Liver (tissue), 2 donors: ENCODE data around the gene PPP4R1.

Experiments
- CTCF ChIP-seq: fragments of 150-350 bp; IDR thresholded peaks from 2 replicates; pipeline ENCODE4 v1.5.1; 2017; ENCODE audit warnings: improper control_type of control experiment, low read depth, low read length; ENCODE audit not compliant: missing input control
- MAX ChIP-seq: IDR thresholded peaks from 2 replicates; pipeline ENCODE4 v1.6.1; 2016; ENCODE audit warnings: antibody characterized with exemption
- donor health status: healthy.

- no peak for TF ChIP-seq CTCF
- TF ChIP-seq MAX = no peak
These were observed 5.2 kb downstream of the PPP4R1 start for GRCh38 chr18:9609190-9609589.
